ENCODE data around the gene ASRGL1. TPM values are rescaled to one million over a fixed set of nuclear protein-coding genes. Genes with fewer than 3 reads are reported as not detected.

Gene ASRGL1
- total RNA-seq, 1 experiment from 2014 or later = 26.6 TPM

GRCh38 chr11:62416596-62416995 lies 79.3 kb downstream of the ASRGL1 start:
- Histone ChIP-seq H3K9me3 (ENCODE audit: low read length) (no peaks in the 10 kb centered on the region), H3K4me3 (ENCODE audit: low read length) (no peak overlapping the region), H3K4me1 (ENCODE audit: insufficient read depth, low read length) (no peaks in the 10 kb centered on the region), H3K27ac (ENCODE audit: low read length) (no peak overlapping the region), H3K79me2 (ENCODE audit: low read length) (no peaks in the 10 kb centered on the region), H3K9me2 (replicated peaks; ENCODE audit: low read length) (no peaks in the 10 kb centered on the region), H3K27me3 (ENCODE audit: low read length) (no peaks in the 10 kb centered on the region), H4K20me1 (ENCODE audit: low read length) (no peaks in the 10 kb centered on the region), H3F3A (ENCODE audit: low read length, unreplicated experiment) (no peaks in the 10 kb centered on the region), H3K4me2 (ENCODE audit: low read length) (no peak overlapping the region), H3K9ac (ENCODE audit: low read length) (no peak overlapping the region), H3K36me3 (ENCODE audit: low read depth, low read length) (no peaks in the 10 kb centered on the region), H2AFZ (ENCODE audit: low read length) (no peak overlapping the region)
- intact Hi-C loops (cut with micrococcal nuclease) = no loop called here
- ATAC-seq (no peak), DNase-seq (no peak)
- ChIA-PET POLR2A (ENCODE audit: unreplicated experiment) (no interaction called here), CTCF (no interaction called here)
- no TSS peak for BruUV-seq (replicated peaks)
- TF ChIP-seq EZH2phosphoT487 (IDR thresholded peaks at IDR 0.05; ENCODE audit: borderline replicate concordance, low read length) (no peak), CTCF (conservative IDR thresholded peaks at IDR 0.05; ENCODE audit: low read depth, low read length) (no peak), EZH2 (IDR thresholded peaks at IDR 0.05; ENCODE audit: low read length, unreplicated experiment) (no peak)

- no TSS peak for BruUV-seq (replicated peaks)
- Histone ChIP-seq H4K20me1 (ENCODE audit: low read length) (no peaks in the 10 kb centered on the region), H3K4me1 (ENCODE audit: insufficient read depth, low read length) (no peaks in the 10 kb centered on the region), H3K4me3 (ENCODE audit: low read length) (no peak overlapping the region), H3K9me2 (replicated peaks; ENCODE audit: low read length) (no peaks in the 10 kb centered on the region), H2AFZ (ENCODE audit: low read length) (no peak overlapping the region), H3K79me2 (ENCODE audit: low read length) (no peaks in the 10 kb centered on the region), H3K27ac (ENCODE audit: low read length) (no peak overlapping the region), H3K9ac (ENCODE audit: low read length) (no peak overlapping the region), H3K36me3 (ENCODE audit: low read depth, low read length) (no peaks in the 10 kb centered on the region), H3K27me3 (ENCODE audit: low read length) (no peaks in the 10 kb centered on the region), H3F3A (ENCODE audit: low read length, unreplicated experiment) (no peaks in the 10 kb centered on the region), H3K9me3 (ENCODE audit: low read length) (no peaks in the 10 kb centered on the region), H3K4me2 (ENCODE audit: low read length) (no peak overlapping the region)
- DNase-seq = no peak
- no peak for ATAC-seq
- no peak for TF ChIP-seq CTCF (conservative IDR thresholded peaks at IDR 0.05; ENCODE audit: low read depth, low read length)
- TF ChIP-seq EZH2phosphoT487 (IDR thresholded peaks at IDR 0.05; ENCODE audit: borderline replicate concordance, low read length) = no peak
- no peak for TF ChIP-seq EZH2 (IDR thresholded peaks at IDR 0.05; ENCODE audit: low read length, unreplicated experiment)
- ChIA-PET CTCF (no interaction called here), POLR2A (ENCODE audit: unreplicated experiment) (no interaction called here)
- intact Hi-C loops (cut with micrococcal nuclease) = no loop called here
Observed at GRCh38 chr11:62418136-62418535, 80.9 kb downstream of the ASRGL1 start.

GRCh38 chr11:62418733-62419132 lies 81.5 kb downstream of the ASRGL1 start, which contains the start of gene SCGB1A1:
SCGB1A1 (plus strand) TSS chr11:62419033; CDS start chr11:62419096, 63 bp downstream.
- POLR2A ChIA-PET (ENCODE audit: unreplicated experiment) = no interaction called here
- CTCF ChIA-PET = no interaction called here

More at GRCh38 chr11:62418733-62419132, 81.5 kb downstream of the ASRGL1 start, which contains the start of gene SCGB1A1:
- H3K4me2 ChIP-seq (ENCODE audit: low read length) = no peak within 1 kb of the TSS
- H3K4me1 ChIP-seq (ENCODE audit: insufficient read depth, low read length) = no peaks in the 10 kb centered on the region
- H3K4me3 ChIP-seq (ENCODE audit: low read length) = no peak within 1 kb of the TSS
- no peaks in the 10 kb centered on the region for H3F3A ChIP-seq (ENCODE audit: low read length, unreplicated experiment)
- H3K9me3 ChIP-seq (ENCODE audit: low read length) = no peaks in the 10 kb centered on the region
- no peak within 1 kb of the TSS for H3K9ac ChIP-seq (ENCODE audit: low read length)
- ATAC-seq = no peak
- BruUV-seq (replicated peaks) = no TSS peak
- no peaks in the 10 kb centered on the region for H3K79me2 ChIP-seq (ENCODE audit: low read length)
- H4K20me1 ChIP-seq (ENCODE audit: low read length) = no peaks in the 10 kb centered on the region
- TF ChIP-seq EZH2phosphoT487 (IDR thresholded peaks at IDR 0.05; ENCODE audit: borderline replicate concordance, low read length) = no peak
- no peak for TF ChIP-seq EZH2 (IDR thresholded peaks at IDR 0.05; ENCODE audit: low read length, unreplicated experiment)
- no peak for TF ChIP-seq CTCF (conservative IDR thresholded peaks at IDR 0.05; ENCODE audit: low read depth, low read length)
- intact Hi-C loops (cut with micrococcal nuclease) = no loop called here
- H3K27ac ChIP-seq (ENCODE audit: low read length) = no peak within 1 kb of the TSS
- no peaks in the 10 kb centered on the region for H3K36me3 ChIP-seq (ENCODE audit: low read depth, low read length)
- DNase-seq = no peak
- no peaks in the 10 kb centered on the region for H3K27me3 ChIP-seq (ENCODE audit: low read length)
- H2AFZ ChIP-seq (ENCODE audit: low read length) = no peak within 1 kb of the TSS
- no peaks in the 10 kb centered on the region for H3K9me2 ChIP-seq (replicated peaks; ENCODE audit: low read length)

Measured in PC-3 (cell line).